K562 (cell line): Measurements from ENCODE around the gene LIX1L. TPM values are rescaled to one million over a fixed set of nuclear protein-coding genes. Genes with fewer than 3 reads are reported as not detected.

Experiments used
- ATAC-seq: fragments of 200-7000 bp; cut with Tn5 transposase; 3 replicates; pipeline ENCODE4 v1.9.1; 2020; ENCODE audit warnings: moderate library complexity
- BruUV-seq: library from RNA; stranded (reverse); fragments of 400-500 nt; replicated peaks from 2 replicates; lab custom pipeline; 2021; lab: Mats Ljungman, UMichigan
- CTCF ChIA-PET: fragments of 300-600 bp; formaldehyde crosslinking; extraction: SDS; loops from one replicate; lab custom pipeline; 2021; ENCODE audit warnings: low intra/inter-chr PET ratio; lab: Yijun Ruan, JAX
- POLR2A ChIA-PET: fragments of 300-600, 350-650 bp; sonication (Branson Sonifier 250); formaldehyde crosslinking; extraction: SDS; loops from one replicate; lab custom pipeline; 2021; ENCODE audit warnings: antibody characterized with exemption, inconsistent platforms; lab: Yijun Ruan, JAX
- DNase-seq, 4 experiments: peaks; one replicate each; pipeline versions ENCODE4 v3.0.0 to v3.0.0-alpha.2; 2011 to 2018; ENCODE audit warnings: low spot score in 3 of 4, mixed read lengths in 3 of 4; ENCODE audit errors: extremely low read depth in 1 of 4
- FAIRE-seq: peaks from 2 replicates; lab custom pipeline; 2011; peaks lifted over from hg19 to GRCh38; lab: Jason Lieb, UNC
- H2AFZ ChIP-seq: 2 replicates; pipeline ENCODE4 v1.6.0; 2011; ENCODE audit warnings: low read depth, low read length, control low read depth, inconsistent platforms
- H3K27ac ChIP-seq: fragments of 200-600 bp; 3 replicates; pipeline ENCODE4 v1.8.0; 2011; ENCODE audit warnings: low read depth, mild to moderate bottlenecking, control low read depth, inconsistent platforms, low read length, moderate library complexity, mixed read lengths; ENCODE audit errors: extremely low read depth
- H3K27me3 ChIP-seq, 2 experiments: fragments of 300-600 bp in 1 of 2; 2 replicates in 1 of 2; 3 replicates in 1 of 2; pipeline versions ENCODE4 v1.6.0 to v1.8.0; 2011; ENCODE audit warnings: inconsistent platforms in 2 of 2, low read length in 2 of 2, mild to moderate bottlenecking in 1 of 2, mixed read lengths in 1 of 2, moderate library complexity in 1 of 2; ENCODE audit not compliant: control insufficient read depth in 2 of 2, insufficient read depth in 2 of 2
- H3K36me3 ChIP-seq: fragments of 300-600 bp; 3 replicates; pipeline ENCODE4 v1.8.0; 2011; ENCODE audit warnings: mild to moderate bottlenecking, low read length, inconsistent platforms; ENCODE audit not compliant: control insufficient read depth, insufficient read depth
- H3K4me1 ChIP-seq, 2 experiments: fragments of 200-600 bp in 1 of 2; replicated peaks in 1 of 2; 2 replicates in 1 of 2; 3 replicates in 1 of 2; pipeline versions ENCODE4 v1.5.1 to v1.8.0; 2011; ENCODE audit warnings: inconsistent platforms in 2 of 2, low read length in 2 of 2, mild to moderate bottlenecking in 1 of 2, mixed read lengths in 1 of 2, moderate library complexity in 1 of 2; ENCODE audit not compliant: control insufficient read depth in 2 of 2, insufficient read depth in 2 of 2
- H3K4me2 ChIP-seq: 2 replicates; pipeline ENCODE4 v1.6.1; 2011; ENCODE audit warnings: low read length, control low read depth, inconsistent platforms, mixed read lengths; ENCODE audit not compliant: insufficient read depth
- H3K4me3 ChIP-seq: fragments of 200-600 bp; sonication (generic), shearing (Covaris generic); 2 replicates; pipeline ENCODE4 v1.5.1; 2016; ENCODE audit warnings: control low read depth, inconsistent platforms
- H3K79me2 ChIP-seq: fragments of 200-600 bp; 3 replicates; pipeline ENCODE4 v1.8.0; 2011; ENCODE audit warnings: low read length, inconsistent platforms; ENCODE audit not compliant: control insufficient read depth, insufficient read depth
- H3K9ac ChIP-seq, 2 experiments: 2 replicates each; pipeline versions ENCODE4 v1.6.0 to v1.6.1; 2011; ENCODE audit warnings: low read depth in 2 of 2, low read length in 2 of 2, control low read depth in 1 of 2, inconsistent platforms in 1 of 2, mild to moderate bottlenecking in 1 of 2, mixed read lengths in 1 of 2; ENCODE audit not compliant: insufficient read depth in 1 of 2
- H3K9me1 ChIP-seq: one replicate; pipeline ENCODE4 v1.6.0; 2011; ENCODE audit warnings: inconsistent platforms, mild to moderate bottlenecking, low read length, moderate library complexity; ENCODE audit not compliant: control insufficient read depth, insufficient read depth
- H3K9me3 ChIP-seq: replicated peaks from 2 replicates; pipeline ENCODE4 v1.5.1; 2011; ENCODE audit warnings: low read depth, low read length, inconsistent platforms; ENCODE audit not compliant: control insufficient read depth, insufficient read depth
- H4K20me1 ChIP-seq: replicated peaks from 2 replicates; pipeline ENCODE4 v1.6.1; 2011; ENCODE audit warnings: low read length, inconsistent platforms, mixed read lengths; ENCODE audit not compliant: control insufficient read depth, insufficient read depth
- ASH1L ChIP-seq: fragments of 450-650 bp; IDR thresholded peaks from 2 replicates; pipeline ENCODE4 v1.6.1; 2018; ENCODE audit warnings: borderline replicate concordance, mild to moderate bottlenecking, low read depth; ENCODE audit not compliant: partially characterized antibody
- ELF4 ChIP-seq: fragments of 450-650 bp; formaldehyde crosslinking; IDR thresholded peaks from 2 replicates; pipeline ENCODE4 v1.4.0; 2022; ENCODE audit warnings: missing genetic modification characterization
- FUS ChIP-seq: fragments of 200-400 bp; formaldehyde crosslinking; optimal IDR thresholded peaks from 2 replicates; pipeline ENCODE3; 2017; ENCODE audit warnings: low read depth, low read length
- HMBOX1 ChIP-seq: sonication (generic); IDR thresholded peaks from 2 replicates; pipeline ENCODE4 v1.6.1; 2016
- MCM7 ChIP-seq, 2 experiments: fragments of 450-650 bp; IDR thresholded peaks; 2 replicates each; pipeline ENCODE4 v1.6.1; 2016 to 2018
- MLLT1 ChIP-seq, 2 experiments: fragments of 450-650 bp; IDR thresholded peaks; 2 replicates each; pipeline ENCODE4 v1.6.1; 2016
- POLR2H ChIP-seq: IDR thresholded peaks from 2 replicates; pipeline ENCODE4 v1.6.1; 2016; ENCODE audit warnings: missing genetic modification characterization, low read depth, mild to moderate bottlenecking, control low read depth, missing compliant biosample characterization, moderate library complexity
- RBM22 ChIP-seq: fragments of 200-400 bp; formaldehyde crosslinking; IDR thresholded peaks from 2 replicates; pipeline ENCODE4 v1.6.1; 2018; ENCODE audit warnings: low read length, low read depth; ENCODE audit not compliant: poor library complexity, severe bottlenecking
- RNF2 ChIP-seq: sonication (generic); IDR thresholded peaks from 2 replicates; pipeline ENCODE4 v1.6.1; 2016
- SUPT5H ChIP-seq: fragments of 450-650 bp; IDR thresholded peaks from 2 replicates; pipeline ENCODE4 v1.6.1; 2016
- TBL1XR1 ChIP-seq, 2 experiments: IDR thresholded peaks; 2 replicates each; pipeline ENCODE4 v1.6.1; 2012; ENCODE audit warnings: improper control_type of control experiment in 2 of 2, low read length in 2 of 2, mild to moderate bottlenecking in 1 of 2
- ZNF395 ChIP-seq: fragments of 200-800 bp; sonication (Bioruptor generic); IDR thresholded peaks from 2 replicates; pipeline ENCODE4 v1.6.1; 2017; ENCODE audit warnings: missing genetic modification characterization, missing compliant biosample characterization
- ZNF740 ChIP-seq, 3 experiments: fragments of 200-800 bp in 1 of 3; sonication (Bioruptor generic) in 1 of 3; sonication (generic) in 1 of 3; formaldehyde crosslinking in 1 of 3; IDR thresholded peaks; 2 replicates each; pipeline versions ENCODE4 v1.6.1 to v1.8.0; 2016 to 2022; ENCODE audit warnings: mild to moderate bottlenecking in 2 of 3, missing compliant biosample characterization in 2 of 3, missing genetic modification characterization in 2 of 3, missing genetic modification reagents in 1 of 3
- WGBS: fragments of 100-300 bp; shearing (Covaris generic); methylation state at CpG from one replicate; pipeline ENCODE4 v1.1.6; 2016; ENCODE audit warnings: low coverage, mixed read lengths; ENCODE audit not compliant: insufficient coverage; ENCODE audit errors: missing lambda C conversion rate; 5-methylcytosine and 5-hydroxymethylcytosine counted together
- in situ Hi-C: fragments of 300-500 bp; cut with MboI; formaldehyde crosslinking; loops from 4 replicates; pipeline ENCODE4 v1.15.0; 2018; ENCODE audit warnings: inconsistent platforms, mixed read lengths
- intact Hi-C: fragments of 100-400 bp; cut with micrococcal nuclease; formaldehyde crosslinking; loops from 2 replicates; pipeline ENCODE4 v1.14.2; 2022
- polyA plus RNA-seq, 8 experiments: library from polyadenylated mRNA; depleted of rRNA in 4 of 8; stranded (reverse) in 5 of 8; unstranded in 3 of 8; fragments of >200 nt; fragmentation: Nextera tagmentation in 2 of 8; fragmentation: Illumina TruSeq in 1 of 8; extraction: Ambion mirVana in 2 of 8; extraction: Trizol in 1 of 8; gene quantifications; 2 replicates each; pipeline versions ENCODE4 v1.2.1 to v1.2.3, GENCODE V29; 2011 to 2014; ENCODE audit warnings: inconsistent platforms in 1 of 8, missing spikeins in 1 of 8
- total RNA-seq, 7 experiments: library from RNA; depleted of rRNA in 6 of 7; stranded (reverse); fragments of >200 nt in 6 of 7; fragmentation: Illumina TruSeq in 2 of 7; extraction: Trizol in 2 of 7; gene quantifications; 2 replicates each; pipeline versions ENCODE4 v1.2.1 to v1.2.3, GENCODE V29; 2011 to 2021; ENCODE audit warnings: low replicate concordance in 1 of 7

The LIX1L gene
- total and polyA plus RNA-seq, 9 of the 15 experiments (the other 6 are each of a cell fraction or from before 2014, with no cell fraction given): 4.6 to 26.5 (median 12.5) TPM

GRCh38 chr1:145992958-145993617 lies 35.3 kb upstream of the LIX1L start:
- H3K9me1 ChIP-seq: peaks cover 3% of the 10 kb centered on the region
- BruUV-seq: no TSS peak
- CTCF ChIA-PET: no interaction called here
- peak overlapping the region; percentile 86 to 100; a peak in 3 of 4 replicates for H3K9ac ChIP-seq
- H2AFZ ChIP-seq: no peak overlapping the region
- H3K79me2 ChIP-seq: peaks cover 67% of the 10 kb centered on the region
- FAIRE-seq (no peak), DNase-seq (no peak), ATAC-seq (no peak)
- POLR2A ChIA-PET: interaction anchor here (0.5 to 14.0 kb wide), 13 partner anchors 10 to 144 kb away, joined by 3 to 320 read pairs (median 9); partner anchors contain the start of genes ANKRD34A, POLR3GL and RBM8A
- in situ Hi-C loops: no loop called here
- H3K4me1 ChIP-seq: peaks cover 2 to 16% of the 10 kb centered on the region in 2 experiments; a peak in 3 of 5 replicates
- peaks cover 44% of the 10 kb centered on the region for H4K20me1 ChIP-seq
- H3K27me3 ChIP-seq: no peaks in the 10 kb centered on the region
- H3K27ac ChIP-seq: peak overlapping the region; percentile 99
- peak overlapping the region; percentile 85 for H3K4me3 ChIP-seq
- no peaks in the 10 kb centered on the region for H3K9me3 ChIP-seq
- peak overlapping the region; percentile 97 for H3K4me2 ChIP-seq
- 35% methylated on average over 5 of the region's 5 CpGs for WGBS
- H3K36me3 ChIP-seq: peaks cover 44% of the 10 kb centered on the region
- intact Hi-C loops: no loop called here
- TF ChIP-seq MCM7 (IDR thresholded peaks at IDR 0.05): no peak
- 0 out of 2 replicates have a peak, but pooled peaks have one; percentile 7 for TF ChIP-seq SUPT5H
- TF ChIP-seq FUS: no peak
- TF ChIP-seq ELF4 (CRISPR knock-in tag): peak; percentile 3; the same call in 1 of the 2 replicates
- TF ChIP-seq ZNF395 (CRISPR knock-in tag): 0 out of 2 replicates have a peak, but pooled peaks have one; percentile 39
- no peak for TF ChIP-seq RNF2
- peak; percentile 2 for TF ChIP-seq ASH1L
- TF ChIP-seq HMBOX1: no peak
- 0 out of 4 replicates have a peak, but pooled peaks of 1 of the 2 experiments have one; percentile 6 for TF ChIP-seq TBL1XR1 (IDR thresholded peaks at IDR 0.05; ENCODE audit: low read length in 2 of 2)
- TF ChIP-seq RBM22: peak; percentile 56
- TF ChIP-seq POLR2H (tag): peak; percentile 33
- TF ChIP-seq ZNF740 (CRISPR knock-in tag; IDR thresholded peaks at IDR 0.05): no peak
- TF ChIP-seq ZNF740 (tag; IDR thresholded peaks at IDR 0.05): no peak
- TF ChIP-seq MLLT1 (IDR thresholded peaks at IDR 0.05): peak in 1 of 2 experiments; percentile 4; a peak in 2 of 4 replicates
